A549 (cell line): ENCODE measurements around the gene MRPL27. TPM values are rescaled to one million over a fixed set of nuclear protein-coding genes. Genes with fewer than 3 reads are reported as not detected.

Experiments
- ATAC-seq, 2 experiments: fragments of 200-7000 bp in 1 of 2; fragments of >200 bp in 1 of 2; cut with Nextera tagmentation in 1 of 2; cut with Tn5 transposase in 1 of 2; 3 replicates each; pipeline versions ENCODE4 v1.8.0 to v1.9.1; 2018 to 2020; ENCODE audit warnings: mild to moderate bottlenecking in 1 of 2, moderate library complexity in 1 of 2
- CTCF ChIA-PET: fragments of 300-600 bp; sonication (Branson Sonifier 250); formaldehyde crosslinking; extraction: SDS; loops from one replicate; lab custom pipeline; 2021; ENCODE audit warnings: antibody characterized with exemption, inconsistent platforms; lab: Yijun Ruan, JAX
- POLR2A ChIA-PET: fragments of 350-600 bp; formaldehyde crosslinking; extraction: SDS; loops from one replicate; lab custom pipeline; 2021; ENCODE audit warnings: antibody characterized with exemption, inconsistent platforms; lab: Yijun Ruan, JAX
- DNase-seq, 2 experiments: peaks; one replicate each; pipeline versions ENCODE4 v3.0.0 to v3.0.0-alpha.2; 2011 to 2016; ENCODE audit warnings: low read depth in 1 of 2, low spot score in 1 of 2
- FAIRE-seq: peaks from 2 replicates; lab custom pipeline; 2011; peaks lifted over from hg19 to GRCh38; lab: Jason Lieb, UNC
- H3K27ac ChIP-seq, 2 experiments: fragments of >200 bp; sonication (Bioruptor Twin); formaldehyde crosslinking; 3 replicates each; pipeline ENCODE4 v1.5.1; 2016 to 2017
- H3K4me1 ChIP-seq: fragments of >200 bp; sonication (Bioruptor Twin); formaldehyde crosslinking; 3 replicates; pipeline ENCODE4 v1.6.1; 2016
- H3K4me2 ChIP-seq: fragments of >200 bp; sonication (Bioruptor Twin); formaldehyde crosslinking; 3 replicates; pipeline ENCODE4 v1.6.1; 2016
- H3K4me3 ChIP-seq: fragments of >200 bp; sonication (Bioruptor Twin); formaldehyde crosslinking; 3 replicates; pipeline ENCODE4 v1.5.1; 2016
- H3K9me3 ChIP-seq: fragments of >200 bp; sonication (Bioruptor Twin); formaldehyde crosslinking; 3 replicates; pipeline ENCODE4 v1.6.1; 2016
- BHLHE40 ChIP-seq: IDR thresholded peaks from 2 replicates; pipeline ENCODE4 v1.6.1; 2012; ENCODE audit warnings: low read depth, low read length, inconsistent platforms
- CBX8 ChIP-seq: fragments of 200-600 bp; sonication (generic); IDR thresholded peaks from 2 replicates; pipeline ENCODE4 v1.6.1; 2016
- CHD4 ChIP-seq: fragments of 200-600 bp; sonication (generic); IDR thresholded peaks from 2 replicates; pipeline ENCODE4 v1.6.1; 2016; ENCODE audit warnings: antibody characterized with exemption, mild to moderate bottlenecking, borderline replicate concordance
- EHF ChIP-seq: fragments of 250-450 bp; sonication (Bioruptor Pico); IDR thresholded peaks from 2 replicates; pipeline ENCODE4 v1.5.0; 2020; ENCODE audit warnings: mild to moderate bottlenecking
- EHMT2 ChIP-seq: fragments of 200-600 bp; sonication (generic); IDR thresholded peaks from 2 replicates; pipeline ENCODE4 v1.6.1; 2016; ENCODE audit warnings: antibody characterized with exemption, low read depth, mild to moderate bottlenecking, moderate library complexity
- FOXS1 ChIP-seq: fragments of 250-450 bp; sonication (Bioruptor Pico); IDR thresholded peaks from 2 replicates; pipeline ENCODE4 v1.5.0; 2020; ENCODE audit warnings: mild to moderate bottlenecking, moderate library complexity
- HDAC2 ChIP-seq: fragments of 200-600 bp; sonication (generic); IDR thresholded peaks from 2 replicates; pipeline ENCODE4 v1.6.1; 2016
- HEYL ChIP-seq: fragments of 250-450 bp; sonication (Bioruptor Pico); IDR thresholded peaks from 2 replicates; pipeline ENCODE4 v1.8.0; 2021; ENCODE audit warnings: mild to moderate bottlenecking, moderate library complexity
- HOXB5 ChIP-seq: fragments of 250-450 bp; sonication (Bioruptor Pico); IDR thresholded peaks from 2 replicates; pipeline ENCODE4 v1.5.0; 2020; ENCODE audit warnings: mild to moderate bottlenecking, moderate library complexity
- JUN ChIP-seq, 2 experiments: fragments of >200 bp; sonication (Bioruptor Twin); formaldehyde crosslinking; IDR thresholded peaks; 2 replicates in 1 of 2; 3 replicates in 1 of 2; pipeline ENCODE4 v1.6.1; 2016 to 2017
- KDM1A ChIP-seq: fragments of 200-600 bp; sonication (generic); IDR thresholded peaks from 2 replicates; pipeline ENCODE4 v1.6.1; 2016; ENCODE audit warnings: low read depth, mild to moderate bottlenecking
- MAFK ChIP-seq: fragments of 450-650 bp; IDR thresholded peaks from 2 replicates; pipeline ENCODE4 v1.6.1; 2014; ENCODE audit not compliant: partially characterized antibody
- MAZ ChIP-seq: fragments of 150-350 bp; IDR thresholded peaks from 2 replicates; pipeline ENCODE4 v1.6.1; 2014; ENCODE audit warnings: antibody characterized with exemption, low read depth, low read length, borderline replicate concordance
- MYC ChIP-seq: IDR thresholded peaks from 2 replicates; pipeline ENCODE4 v1.6.1; 2012; ENCODE audit warnings: mild to moderate bottlenecking, inconsistent platforms, low read length, improper control_type of control experiment, borderline replicate concordance
- NPAS2 ChIP-seq: fragments of 250-450 bp; sonication (Bioruptor Pico); IDR thresholded peaks from 2 replicates; pipeline ENCODE4 v1.8.0; 2022; ENCODE audit warnings: mild to moderate bottlenecking, moderate library complexity, borderline replicate concordance
- NR3C1 ChIP-seq: fragments of >200 bp; sonication (Bioruptor Twin); formaldehyde crosslinking; IDR thresholded peaks from 3 replicates; pipeline ENCODE4 v1.6.1; 2017
- PHF8 ChIP-seq: fragments of 200-600 bp; sonication (generic); IDR thresholded peaks from 2 replicates; pipeline ENCODE4 v1.6.1; 2016; ENCODE audit warnings: low read depth, mild to moderate bottlenecking, antibody characterized with exemption, moderate library complexity, borderline replicate concordance
- POLR2AphosphoS2 ChIP-seq: conservative IDR thresholded peaks from 2 replicates; pipeline ENCODE4 v1.6.1; 2012; ENCODE audit warnings: low read length, improper control_type of control experiment, inconsistent platforms
- RNF2 ChIP-seq: fragments of 200-600 bp; sonication (generic); IDR thresholded peaks from 2 replicates; pipeline ENCODE4 v1.6.1; 2016; ENCODE audit warnings: low read depth, mild to moderate bottlenecking, antibody characterized with exemption, moderate library complexity, borderline replicate concordance
- SREBF2 ChIP-seq: fragments of 450-650 bp; IDR thresholded peaks from 2 replicates; pipeline ENCODE4 v1.6.1; 2014; ENCODE audit warnings: mild to moderate bottlenecking, moderate library complexity
- ZC3H11A ChIP-seq: fragments of 450-650 bp; IDR thresholded peaks from 2 replicates; pipeline ENCODE4 v1.6.1; 2014; ENCODE audit warnings: antibody characterized with exemption, mild to moderate bottlenecking
- WGBS: methylation state at CpG from one replicate; pipeline ENCODE4 v1.1.6; 2017; ENCODE audit errors: missing lambda C conversion rate; 5-methylcytosine and 5-hydroxymethylcytosine counted together
- polyA plus RNA-seq, 4 experiments: library from polyadenylated mRNA; depleted of rRNA in 3 of 4; stranded (reverse); fragments of >200 nt; fragmentation: RNase III in 1 of 4; extraction: RNeasy Plus Mini Kit Qiagen cat#74134 plus additional on column Dnase treatment in 1 of 4; gene quantifications; 2 replicates in 3 of 4; 3 replicates in 1 of 4; pipeline ENCODE4 v1.2.3, GENCODE V29; 2011 to 2017
- TF ChIP-seq, protein P1 (sequence below): fragments of 200-600 bp; sonication (generic); IDR thresholded peaks from 2 replicates; pipeline ENCODE4 v1.6.1; 2016; ENCODE audit warnings: antibody characterized with exemption, mild to moderate bottlenecking, moderate library complexity
- TF ChIP-seq, protein P2 (sequence below): fragments of 450-650 bp; IDR thresholded peaks from 2 replicates; pipeline ENCODE4 v1.6.1; 2014; ENCODE audit warnings: antibody characterized with exemption
- TF ChIP-seq, protein P3 (sequence below): IDR thresholded peaks from 2 replicates; pipeline ENCODE4 v1.6.1; 2012
- TF ChIP-seq, protein P4 (sequence below): fragments of 150-350 bp; IDR thresholded peaks from 2 replicates; pipeline ENCODE4 v1.6.1; 2014; ENCODE audit warnings: low read depth, mild to moderate bottlenecking, low read length
- TF ChIP-seq, protein P5 (sequence below): IDR thresholded peaks from 2 replicates; pipeline ENCODE4 v1.6.1; 2012

The MRPL27 gene
- polyA plus RNA-seq, 2 of the 4 experiments (the other 2 are of a cell fraction): 149 to 155 TPM

DNA sequence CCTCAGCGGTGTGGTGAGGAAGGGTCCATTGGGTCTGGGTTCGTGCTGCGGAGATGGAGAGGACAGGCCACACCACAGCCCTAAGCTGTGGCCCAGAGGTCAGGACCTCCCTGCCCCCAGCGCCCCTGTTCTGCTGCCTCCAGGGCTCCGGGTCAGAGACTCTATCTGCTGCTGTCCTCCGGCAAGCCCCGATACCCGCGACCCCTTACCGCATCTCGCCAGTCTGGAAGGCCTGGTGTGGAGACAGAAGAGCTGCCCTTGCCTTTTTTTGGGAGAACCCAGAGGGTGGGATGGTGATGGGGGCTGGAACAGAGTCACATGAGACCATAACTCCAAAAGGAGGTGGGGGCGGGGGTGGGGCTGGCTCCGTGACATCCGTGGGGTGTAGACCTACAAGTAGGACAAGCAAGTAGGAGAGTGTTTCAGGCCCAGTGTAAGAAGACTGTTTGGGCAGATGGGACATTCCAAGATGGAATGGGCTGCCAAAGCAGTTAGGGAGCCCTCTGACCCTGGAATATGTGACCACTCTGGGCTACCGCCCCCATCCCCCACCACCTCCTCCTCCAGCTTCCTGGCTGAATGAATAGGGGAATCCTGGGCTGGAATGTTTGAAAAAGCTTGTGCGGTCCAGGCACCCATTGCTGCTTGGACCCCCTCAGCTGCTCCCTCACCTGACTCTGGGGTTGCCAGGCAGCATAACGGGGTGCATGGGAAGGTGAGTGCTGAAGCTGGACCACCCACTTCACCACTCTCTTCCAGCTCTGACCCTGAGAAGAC lies 25.7 kb downstream of the MRPL27 start:
- peak in 1 of 2 experiments; percentile 13; a peak in 3 of 6 replicates for ATAC-seq

DNA sequence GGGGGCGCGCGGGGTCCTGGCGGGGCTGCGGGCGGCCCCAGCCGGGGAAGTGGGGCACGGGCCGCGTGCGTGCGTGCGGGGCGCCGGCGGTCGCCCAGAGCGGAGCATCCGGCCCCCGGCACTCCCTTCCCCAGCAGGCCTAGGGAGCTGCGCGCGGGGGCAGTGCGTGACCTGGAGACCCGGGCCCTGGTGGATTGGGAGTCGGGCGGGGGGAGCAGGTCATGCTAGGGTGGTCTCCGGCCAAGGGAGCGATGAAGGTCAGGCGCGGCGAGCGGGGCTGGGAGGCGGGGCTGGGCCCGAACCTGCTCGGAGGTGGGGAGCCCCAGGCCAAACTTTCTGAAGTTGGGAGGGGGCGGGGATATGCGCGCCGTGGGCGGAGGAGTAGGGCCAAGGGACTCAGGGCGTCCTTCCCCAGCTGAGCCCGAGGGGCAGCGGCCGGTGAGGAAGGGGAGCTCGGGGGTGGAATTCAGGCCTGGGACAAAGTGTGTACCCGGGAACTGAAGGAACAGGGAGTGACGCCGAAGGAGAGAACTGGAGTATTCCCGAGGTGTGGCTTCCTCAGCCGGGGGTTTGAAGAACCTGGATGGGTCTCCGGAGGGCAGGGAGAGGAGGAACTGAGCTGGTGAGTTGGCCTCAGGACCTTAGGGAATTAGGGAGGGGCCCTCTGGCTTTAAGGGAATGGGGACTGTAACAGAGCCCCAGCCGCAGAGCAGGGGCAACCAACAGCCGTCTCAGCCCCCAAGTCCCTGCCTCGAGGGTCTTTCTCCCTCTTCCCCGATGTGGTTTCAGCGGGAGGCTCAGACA lies 26.5 kb downstream of the MRPL27 start:
- DNase-seq (peak in 1 of 2 experiments; percentile 60), FAIRE-seq (no peak), ATAC-seq (peak; percentile 46 to 53)
- H3K4me2 ChIP-seq: peak overlapping the region; percentile 98
- 5% methylated on average over 27 of the region's 57 CpGs for WGBS
- ChIA-PET CTCF (interaction anchor here (0.5 to 7.6 kb wide), 8 partner anchors 16 to 816 kb away, joined by 3 to 87 read pairs (median 3); no protein-coding TSS in a partner anchor), POLR2A (interaction anchor here (0.5 to 2.0 kb wide), 6 partner anchors 14 to 51 kb away, joined by 3 to 6 read pairs (median 4); partner anchors contain the start of gene LRRC59)
- H3K27ac ChIP-seq: peak overlapping the region; percentile 94 to 99
- no peaks in the 10 kb centered on the region for H3K9me3 ChIP-seq
- H3K4me1 ChIP-seq: peaks cover 27% of the 10 kb centered on the region
- peak overlapping the region; percentile 95 for H3K4me3 ChIP-seq
- TF ChIP-seq MYC (0 out of 2 replicates have a peak, but pooled peaks have one; percentile 42), CBX8 (no peak), HEYL (CRISPR knock-in tag) (no peak), RNF2 (no peak), BHLHE40 (no peak), CHD4 (no peak), MAZ (no peak), HOXB5 (no peak), SREBF2 (no peak), PHF8 (0 out of 2 replicates have a peak, but pooled peaks have one; percentile 37), JUN (IDR thresholded peaks at IDR 0.05) (0 out of 5 replicates have a peak, but pooled peaks of 1 of the 2 experiments have one; percentile 36), HDAC2 (no peak), NPAS2 (CRISPR knock-in tag) (no peak), EHMT2 (no peak), FOXS1 (CRISPR knock-in tag) (no peak), NR3C1 (no peak), KDM1A (no peak), POLR2AphosphoS2 (no peak), EHF (no peak), MAFK (no peak), ZC3H11A (no peak)
- TF ChIP-seq, protein P1, sequence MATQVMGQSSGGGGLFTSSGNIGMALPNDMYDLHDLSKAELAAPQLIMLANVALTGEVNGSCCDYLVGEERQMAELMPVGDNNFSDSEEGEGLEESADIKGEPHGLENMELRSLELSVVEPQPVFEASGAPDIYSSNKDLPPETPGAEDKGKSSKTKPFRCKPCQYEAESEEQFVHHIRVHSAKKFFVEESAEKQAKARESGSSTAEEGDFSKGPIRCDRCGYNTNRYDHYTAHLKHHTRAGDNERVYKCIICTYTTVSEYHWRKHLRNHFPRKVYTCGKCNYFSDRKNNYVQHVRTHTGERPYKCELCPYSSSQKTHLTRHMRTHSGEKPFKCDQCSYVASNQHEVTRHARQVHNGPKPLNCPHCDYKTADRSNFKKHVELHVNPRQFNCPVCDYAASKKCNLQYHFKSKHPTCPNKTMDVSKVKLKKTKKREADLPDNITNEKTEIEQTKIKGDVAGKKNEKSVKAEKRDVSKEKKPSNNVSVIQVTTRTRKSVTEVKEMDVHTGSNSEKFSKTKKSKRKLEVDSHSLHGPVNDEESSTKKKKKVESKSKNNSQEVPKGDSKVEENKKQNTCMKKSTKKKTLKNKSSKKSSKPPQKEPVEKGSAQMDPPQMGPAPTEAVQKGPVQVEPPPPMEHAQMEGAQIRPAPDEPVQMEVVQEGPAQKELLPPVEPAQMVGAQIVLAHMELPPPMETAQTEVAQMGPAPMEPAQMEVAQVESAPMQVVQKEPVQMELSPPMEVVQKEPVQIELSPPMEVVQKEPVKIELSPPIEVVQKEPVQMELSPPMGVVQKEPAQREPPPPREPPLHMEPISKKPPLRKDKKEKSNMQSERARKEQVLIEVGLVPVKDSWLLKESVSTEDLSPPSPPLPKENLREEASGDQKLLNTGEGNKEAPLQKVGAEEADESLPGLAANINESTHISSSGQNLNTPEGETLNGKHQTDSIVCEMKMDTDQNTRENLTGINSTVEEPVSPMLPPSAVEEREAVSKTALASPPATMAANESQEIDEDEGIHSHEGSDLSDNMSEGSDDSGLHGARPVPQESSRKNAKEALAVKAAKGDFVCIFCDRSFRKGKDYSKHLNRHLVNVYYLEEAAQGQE: no peak
- TF ChIP-seq, protein P2, sequence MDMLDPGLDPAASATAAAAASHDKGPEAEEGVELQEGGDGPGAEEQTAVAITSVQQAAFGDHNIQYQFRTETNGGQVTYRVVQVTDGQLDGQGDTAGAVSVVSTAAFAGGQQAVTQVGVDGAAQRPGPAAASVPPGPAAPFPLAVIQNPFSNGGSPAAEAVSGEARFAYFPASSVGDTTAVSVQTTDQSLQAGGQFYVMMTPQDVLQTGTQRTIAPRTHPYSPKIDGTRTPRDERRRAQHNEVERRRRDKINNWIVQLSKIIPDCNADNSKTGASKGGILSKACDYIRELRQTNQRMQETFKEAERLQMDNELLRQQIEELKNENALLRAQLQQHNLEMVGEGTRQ: no peak
- TF ChIP-seq, protein P3, sequence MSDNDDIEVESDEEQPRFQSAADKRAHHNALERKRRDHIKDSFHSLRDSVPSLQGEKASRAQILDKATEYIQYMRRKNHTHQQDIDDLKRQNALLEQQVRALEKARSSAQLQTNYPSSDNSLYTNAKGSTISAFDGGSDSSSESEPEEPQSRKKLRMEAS: no peak; the same call in 1 of the 2 replicates
- TF ChIP-seq, protein P4, sequence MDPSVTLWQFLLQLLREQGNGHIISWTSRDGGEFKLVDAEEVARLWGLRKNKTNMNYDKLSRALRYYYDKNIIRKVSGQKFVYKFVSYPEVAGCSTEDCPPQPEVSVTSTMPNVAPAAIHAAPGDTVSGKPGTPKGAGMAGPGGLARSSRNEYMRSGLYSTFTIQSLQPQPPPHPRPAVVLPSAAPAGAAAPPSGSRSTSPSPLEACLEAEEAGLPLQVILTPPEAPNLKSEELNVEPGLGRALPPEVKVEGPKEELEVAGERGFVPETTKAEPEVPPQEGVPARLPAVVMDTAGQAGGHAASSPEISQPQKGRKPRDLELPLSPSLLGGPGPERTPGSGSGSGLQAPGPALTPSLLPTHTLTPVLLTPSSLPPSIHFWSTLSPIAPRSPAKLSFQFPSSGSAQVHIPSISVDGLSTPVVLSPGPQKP: no peak
- TF ChIP-seq, protein P5, sequence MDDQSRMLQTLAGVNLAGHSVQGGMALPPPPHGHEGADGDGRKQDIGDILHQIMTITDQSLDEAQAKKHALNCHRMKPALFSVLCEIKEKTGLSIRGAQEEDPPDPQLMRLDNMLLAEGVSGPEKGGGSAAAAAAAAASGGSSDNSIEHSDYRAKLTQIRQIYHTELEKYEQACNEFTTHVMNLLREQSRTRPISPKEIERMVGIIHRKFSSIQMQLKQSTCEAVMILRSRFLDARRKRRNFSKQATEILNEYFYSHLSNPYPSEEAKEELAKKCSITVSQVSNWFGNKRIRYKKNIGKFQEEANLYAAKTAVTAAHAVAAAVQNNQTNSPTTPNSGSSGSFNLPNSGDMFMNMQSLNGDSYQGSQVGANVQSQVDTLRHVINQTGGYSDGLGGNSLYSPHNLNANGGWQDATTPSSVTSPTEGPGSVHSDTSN: no peak

More for the DNA sequence above, 25.7 kb downstream of the MRPL27 start:
- Histone ChIP-seq H3K4me2 (peak overlapping the region; percentile 98), H3K4me3 (peak overlapping the region; percentile 95), H3K27ac (peak overlapping the region; percentile 94 to 99; a peak in 5 of 6 replicates), H3K9me3 (no peaks in the 10 kb centered on the region), H3K4me1 (peaks cover 27% of the 10 kb centered on the region)
- FAIRE-seq: no peak
- ChIA-PET CTCF (interaction anchor here (0.5 to 7.6 kb wide), 9 partner anchors 15 to 815 kb away, joined by 3 to 87 read pairs (median 3); partner anchors contain the start of gene COL1A1), POLR2A (interaction anchor here (1.3 to 2.0 kb wide), 2 partner anchors 15 to 50 kb away, joined by 3 to 6 read pairs; partner anchors contain the start of gene LRRC59)
- 81% methylated on average over 16 of the region's 17 CpGs for WGBS
- TF ChIP-seq EHMT2 (no peak), POLR2AphosphoS2 (0 out of 2 replicates have a peak, but pooled peaks have one; percentile 40)
- DNase-seq: no peak
